HL-60 (cell line): ENCODE measurements around the gene TSPAN33.

Experiments
- DNase-seq, 2 experiments: peaks; one replicate each; pipeline ENCODE4 v3.0.0-alpha.2; 2010 to 2020; ENCODE audit warnings: low read depth in 1 of 2, low spot score in 1 of 2
- H3K27ac ChIP-seq: fragments of 250-450 bp; sonication (Bioruptor Pico); replicated peaks from 2 replicates; pipeline ENCODE4 v1.5.1; 2020; ENCODE audit warnings: mild to moderate bottlenecking, moderate library complexity
- H3K27me3 ChIP-seq: fragments of 250-450 bp; sonication (Bioruptor Pico); 2 replicates; pipeline ENCODE4 v1.5.1; 2021; ENCODE audit warnings: mild to moderate bottlenecking, moderate library complexity; ENCODE audit not compliant: insufficient read depth, poor library complexity, severe bottlenecking
- H3K4me3 ChIP-seq: replicated peaks from 2 replicates; pipeline ENCODE4 v1.5.1; 2011; ENCODE audit warnings: mild to moderate bottlenecking, control low read depth, low read length; ENCODE audit not compliant: insufficient read depth
- GABPA ChIP-seq: IDR thresholded peaks from 2 replicates; pipeline ENCODE4 v1.6.1; 2012; ENCODE audit warnings: low read depth
- POLR2AphosphoS5 ChIP-seq: IDR thresholded peaks from 2 replicates; pipeline ENCODE4 v1.6.1; 2012; ENCODE audit warnings: low read depth
- SPI1 ChIP-seq: IDR thresholded peaks from 2 replicates; pipeline ENCODE4 v1.6.1; 2012; ENCODE audit warnings: low read depth, mild to moderate bottlenecking, borderline replicate concordance
- TF ChIP-seq, protein P1 (sequence below): IDR thresholded peaks from 2 replicates; pipeline ENCODE4 v1.6.1; 2012; ENCODE audit warnings: low read depth; ENCODE audit not compliant: insufficient replicate concordance
- TF ChIP-seq, protein P2 (sequence below): IDR thresholded peaks from one replicate; pipeline ENCODE4 v1.5.1; 2011; ENCODE audit warnings: low read length, control low read depth, inconsistent platforms; ENCODE audit not compliant: insufficient read depth

The TSPAN33 gene

DNA sequence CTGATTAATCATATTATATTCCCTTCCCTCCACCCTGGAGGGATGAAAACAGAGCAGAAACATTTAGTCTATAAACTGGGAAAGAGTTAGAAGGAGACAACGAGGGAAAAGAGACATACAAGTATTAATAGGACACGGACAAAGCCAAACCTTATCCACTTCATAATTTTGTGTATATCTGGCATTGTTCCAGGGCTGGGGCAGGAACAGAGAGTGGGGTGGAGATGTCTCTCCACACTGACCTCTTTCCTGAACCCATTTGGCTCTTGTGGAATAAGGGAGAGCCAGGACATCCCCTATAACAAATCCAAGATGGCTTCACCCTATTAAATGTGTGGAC is 43.7 kb upstream of the TSPAN33 start:
- no peak for DNase-seq
- no peak overlapping the region for H3K27ac ChIP-seq
- TF ChIP-seq SPI1 (no peak), GABPA (no peak), POLR2AphosphoS5 (no peak)
- TF ChIP-seq, protein P1, sequence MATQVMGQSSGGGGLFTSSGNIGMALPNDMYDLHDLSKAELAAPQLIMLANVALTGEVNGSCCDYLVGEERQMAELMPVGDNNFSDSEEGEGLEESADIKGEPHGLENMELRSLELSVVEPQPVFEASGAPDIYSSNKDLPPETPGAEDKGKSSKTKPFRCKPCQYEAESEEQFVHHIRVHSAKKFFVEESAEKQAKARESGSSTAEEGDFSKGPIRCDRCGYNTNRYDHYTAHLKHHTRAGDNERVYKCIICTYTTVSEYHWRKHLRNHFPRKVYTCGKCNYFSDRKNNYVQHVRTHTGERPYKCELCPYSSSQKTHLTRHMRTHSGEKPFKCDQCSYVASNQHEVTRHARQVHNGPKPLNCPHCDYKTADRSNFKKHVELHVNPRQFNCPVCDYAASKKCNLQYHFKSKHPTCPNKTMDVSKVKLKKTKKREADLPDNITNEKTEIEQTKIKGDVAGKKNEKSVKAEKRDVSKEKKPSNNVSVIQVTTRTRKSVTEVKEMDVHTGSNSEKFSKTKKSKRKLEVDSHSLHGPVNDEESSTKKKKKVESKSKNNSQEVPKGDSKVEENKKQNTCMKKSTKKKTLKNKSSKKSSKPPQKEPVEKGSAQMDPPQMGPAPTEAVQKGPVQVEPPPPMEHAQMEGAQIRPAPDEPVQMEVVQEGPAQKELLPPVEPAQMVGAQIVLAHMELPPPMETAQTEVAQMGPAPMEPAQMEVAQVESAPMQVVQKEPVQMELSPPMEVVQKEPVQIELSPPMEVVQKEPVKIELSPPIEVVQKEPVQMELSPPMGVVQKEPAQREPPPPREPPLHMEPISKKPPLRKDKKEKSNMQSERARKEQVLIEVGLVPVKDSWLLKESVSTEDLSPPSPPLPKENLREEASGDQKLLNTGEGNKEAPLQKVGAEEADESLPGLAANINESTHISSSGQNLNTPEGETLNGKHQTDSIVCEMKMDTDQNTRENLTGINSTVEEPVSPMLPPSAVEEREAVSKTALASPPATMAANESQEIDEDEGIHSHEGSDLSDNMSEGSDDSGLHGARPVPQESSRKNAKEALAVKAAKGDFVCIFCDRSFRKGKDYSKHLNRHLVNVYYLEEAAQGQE: no peak
- TF ChIP-seq, protein P2, sequence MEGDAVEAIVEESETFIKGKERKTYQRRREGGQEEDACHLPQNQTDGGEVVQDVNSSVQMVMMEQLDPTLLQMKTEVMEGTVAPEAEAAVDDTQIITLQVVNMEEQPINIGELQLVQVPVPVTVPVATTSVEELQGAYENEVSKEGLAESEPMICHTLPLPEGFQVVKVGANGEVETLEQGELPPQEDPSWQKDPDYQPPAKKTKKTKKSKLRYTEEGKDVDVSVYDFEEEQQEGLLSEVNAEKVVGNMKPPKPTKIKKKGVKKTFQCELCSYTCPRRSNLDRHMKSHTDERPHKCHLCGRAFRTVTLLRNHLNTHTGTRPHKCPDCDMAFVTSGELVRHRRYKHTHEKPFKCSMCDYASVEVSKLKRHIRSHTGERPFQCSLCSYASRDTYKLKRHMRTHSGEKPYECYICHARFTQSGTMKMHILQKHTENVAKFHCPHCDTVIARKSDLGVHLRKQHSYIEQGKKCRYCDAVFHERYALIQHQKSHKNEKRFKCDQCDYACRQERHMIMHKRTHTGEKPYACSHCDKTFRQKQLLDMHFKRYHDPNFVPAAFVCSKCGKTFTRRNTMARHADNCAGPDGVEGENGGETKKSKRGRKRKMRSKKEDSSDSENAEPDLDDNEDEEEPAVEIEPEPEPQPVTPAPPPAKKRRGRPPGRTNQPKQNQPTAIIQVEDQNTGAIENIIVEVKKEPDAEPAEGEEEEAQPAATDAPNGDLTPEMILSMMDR: no peak
- no peak overlapping the region for H3K4me3 ChIP-seq
- no peaks in the 10 kb centered on the region for H3K27me3 ChIP-seq

DNA sequence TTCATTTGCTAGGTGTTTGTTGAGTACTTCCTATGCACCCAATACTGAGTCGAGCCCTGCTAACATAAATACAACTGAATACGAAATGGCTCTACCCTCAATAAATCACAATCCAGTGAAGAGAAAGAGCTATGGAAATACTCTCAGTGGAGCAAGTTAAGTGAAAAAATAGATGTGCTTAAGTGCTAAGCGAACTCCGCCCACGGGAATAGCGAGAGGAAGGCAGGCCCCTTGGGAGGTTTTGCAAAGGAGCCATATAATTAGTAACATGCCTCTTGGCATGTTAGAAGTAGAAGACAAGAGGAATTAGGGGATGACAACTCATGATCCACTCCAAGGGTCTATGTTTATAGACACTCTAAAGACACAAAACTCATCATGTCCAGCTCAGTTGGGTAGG is 42.8 kb upstream of the TSPAN33 start:
- TF ChIP-seq, protein P1: no peak
- TF ChIP-seq GABPA (no peak), SPI1 (no peak), POLR2AphosphoS5 (no peak)
- TF ChIP-seq, protein P2: no peak
- Histone ChIP-seq H3K4me3 (no peak overlapping the region), H3K27me3 (no peaks in the 10 kb centered on the region), H3K27ac (no peak overlapping the region)
- DNase-seq: no peak

DNA sequence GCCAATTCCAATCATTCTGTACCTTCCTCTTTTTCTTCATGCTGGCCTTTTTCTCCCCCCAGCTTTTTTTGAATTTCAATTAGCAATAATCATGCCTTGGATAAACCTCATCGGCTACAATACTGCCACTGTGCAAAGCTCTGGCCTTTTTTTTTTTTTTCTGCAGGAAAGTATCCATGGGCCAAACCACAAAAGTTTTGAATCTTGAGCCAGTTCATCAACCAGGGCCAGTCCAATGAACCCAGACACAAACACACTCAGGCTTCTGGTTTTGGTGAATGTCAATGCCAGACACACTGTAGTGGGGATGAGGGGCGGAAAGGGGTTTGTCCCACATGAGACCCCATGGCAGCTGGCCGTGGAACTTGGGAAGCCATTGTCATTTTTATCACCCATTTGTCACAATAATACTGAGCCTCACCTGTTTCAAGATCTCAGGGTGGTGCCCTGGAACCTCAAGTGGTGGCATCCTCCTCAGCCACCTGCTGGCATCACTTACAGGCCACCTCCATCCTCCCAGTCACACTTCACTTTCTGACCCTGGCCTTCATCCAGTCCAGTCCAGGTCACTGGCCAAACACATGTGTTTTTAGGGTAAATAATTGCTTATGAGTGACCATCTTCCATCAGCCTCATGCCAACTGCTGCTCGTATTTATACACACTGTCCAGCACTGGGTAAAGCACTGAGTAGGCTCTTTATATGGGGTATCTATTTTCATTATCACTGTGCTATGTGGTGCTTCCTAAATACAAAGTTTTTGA is 40.8 kb upstream of the TSPAN33 start:
- Histone ChIP-seq H3K4me3 (no peak overlapping the region), H3K27ac (no peak overlapping the region), H3K27me3 (no peaks in the 10 kb centered on the region)
- TF ChIP-seq POLR2AphosphoS5 (no peak), GABPA (no peak), SPI1 (no peak)
- TF ChIP-seq, protein P1: no peak
- TF ChIP-seq, protein P2: no peak
- DNase-seq: no peak
